HepG2 (cell line): ENCODE measurements around the gene MLST8. TPM values are rescaled to one million over a fixed set of nuclear protein-coding genes. Genes with fewer than 3 reads are reported as not detected.
A peak's percentile ranks its signal among the peaks of the same experiment; 100 is the strongest.

Experiments used
- E2F2 ChIP-seq: sonication (generic); formaldehyde crosslinking; IDR thresholded peaks from 2 replicates; pipeline ENCODE4 v1.4.0; 2020; ENCODE audit warnings: missing genetic modification reagents, borderline replicate concordance
- ELK4 ChIP-seq: sonication (generic); formaldehyde crosslinking; IDR thresholded peaks from 2 replicates; pipeline ENCODE4 v1.9.0; 2021; ENCODE audit warnings: missing genetic modification reagents, borderline replicate concordance
- FLYWCH1 ChIP-seq: sonication (generic); formaldehyde crosslinking; IDR thresholded peaks from 2 replicates; pipeline ENCODE4 v1.8.1; 2023; ENCODE audit warnings: mild to moderate bottlenecking, missing genetic modification reagents
- FOXO1 ChIP-seq: sonication (generic); formaldehyde crosslinking; IDR thresholded peaks from 2 replicates; pipeline ENCODE4 v1.4.0; 2020; ENCODE audit warnings: missing genetic modification reagents
- HIVEP1 ChIP-seq: sonication (generic); formaldehyde crosslinking; IDR thresholded peaks from 2 replicates; pipeline ENCODE4 v1.4.0; 2020; ENCODE audit warnings: mild to moderate bottlenecking, missing genetic modification reagents
- KAT8 ChIP-seq: IDR thresholded peaks from 2 replicates; pipeline ENCODE4 v1.6.1; 2016; ENCODE audit warnings: missing genetic modification reagents, missing compliant biosample characterization
- MED13 ChIP-seq: sonication (generic); formaldehyde crosslinking; IDR thresholded peaks from 2 replicates; pipeline ENCODE4 v1.5.0; 2020; ENCODE audit warnings: missing genetic modification reagents
- MED8 ChIP-seq: sonication (generic); formaldehyde crosslinking; IDR thresholded peaks from 2 replicates; pipeline ENCODE4 v1.8.1; 2023; ENCODE audit warnings: mild to moderate bottlenecking, missing genetic modification reagents; ENCODE audit not compliant: insufficient replicate concordance
- RARG ChIP-seq: sonication (generic); formaldehyde crosslinking; IDR thresholded peaks from 2 replicates; pipeline ENCODE4 v1.4.0; 2020; ENCODE audit warnings: low read depth, mild to moderate bottlenecking, missing genetic modification reagents
- RFX1 ChIP-seq: fragments of 450-650 bp; IDR thresholded peaks from 2 replicates; pipeline ENCODE4 v1.6.1; 2017
- SAFB2 ChIP-seq: sonication (generic); formaldehyde crosslinking; IDR thresholded peaks from 2 replicates; pipeline ENCODE4 v1.5.1; 2020; ENCODE audit warnings: missing genetic modification reagents, low read depth, mild to moderate bottlenecking, borderline replicate concordance
- SOX13 ChIP-seq, 3 experiments: fragments of 450-650 bp in 1 of 3; sonication (generic) in 1 of 3; formaldehyde crosslinking in 1 of 3; IDR thresholded peaks in 2 of 3; conservative IDR thresholded peaks in 1 of 3; 2 replicates each; pipeline versions ENCODE4 v1.5.0 to v1.6.1; 2016 to 2020; ENCODE audit warnings: antibody characterized with exemption in 1 of 3, mild to moderate bottlenecking in 1 of 3, missing compliant biosample characterization in 1 of 3, missing genetic modification reagents in 1 of 3, moderate library complexity in 1 of 3
- YY1 ChIP-seq: IDR thresholded peaks from 2 replicates; pipeline ENCODE4 v1.6.1; 2011; ENCODE audit warnings: low read length, low read depth, moderate library complexity, mild to moderate bottlenecking; ENCODE audit not compliant: insufficient read depth, insufficient replicate concordance
- ZNF431 ChIP-seq: sonication (generic); formaldehyde crosslinking; IDR thresholded peaks from 2 replicates; pipeline ENCODE4 v1.9.0; 2022; ENCODE audit warnings: missing genetic modification reagents, low read depth, mild to moderate bottlenecking, borderline replicate concordance
- ZNF451 ChIP-seq: sonication (generic); formaldehyde crosslinking; IDR thresholded peaks from 2 replicates; pipeline ENCODE4 v1.5.0; 2020; ENCODE audit warnings: mild to moderate bottlenecking, missing genetic modification reagents
- ZNF543 ChIP-seq: sonication (generic); formaldehyde crosslinking; IDR thresholded peaks from 2 replicates; pipeline ENCODE4 v1.4.0; 2020; ENCODE audit warnings: mild to moderate bottlenecking, missing genetic modification reagents
- ZNF550 ChIP-seq: sonication (generic); formaldehyde crosslinking; IDR thresholded peaks from 2 replicates; pipeline ENCODE4 v1.4.0; 2020; ENCODE audit warnings: mild to moderate bottlenecking, missing genetic modification reagents, borderline replicate concordance
- ZNF552 ChIP-seq: sonication (generic); formaldehyde crosslinking; IDR thresholded peaks from 2 replicates; pipeline ENCODE4 v1.9.0; 2022; ENCODE audit warnings: missing genetic modification reagents, mild to moderate bottlenecking, borderline replicate concordance
- ZNF639 ChIP-seq: conservative IDR thresholded peaks from 2 replicates; pipeline ENCODE4 v1.6.1; 2018; ENCODE audit warnings: missing genetic modification reagents
- polyA plus RNA-seq, 8 experiments: library from polyadenylated mRNA; depleted of rRNA in 3 of 8; stranded (reverse) in 7 of 8; unstranded in 1 of 8; fragments of >200 nt; fragmentation: Illumina TruSeq in 4 of 8; extraction: Trizol in 4 of 8; gene quantifications; 2 replicates each; pipeline versions ENCODE4 v1.2.1 to v1.2.3, GENCODE V29; 2011 to 2016; ENCODE audit warnings: low read depth in 4 of 8, missing spikeins in 1 of 8, mixed read lengths in 1 of 8; ENCODE audit not compliant: insufficient read depth in 1 of 8
- total RNA-seq, 5 experiments: library from RNA; depleted of rRNA; stranded (reverse); fragments of >200 nt; fragmentation: Illumina TruSeq; extraction: Trizol; gene quantifications; 2 replicates each; pipeline ENCODE4 v1.2.3, GENCODE V29; 2016; ENCODE audit warnings: low read depth in 1 of 5

Gene MLST8
- total and polyA plus RNA-seq, 2 of the 13 experiments (the other 11 are each of a cell fraction or from before 2014, with no cell fraction given), result 30.8 to 72.7 TPM

- TF ChIP-seq MED8 (CRISPR knock-in tag) (peak; percentile 80), ZNF543 (peak; percentile 54; the same call in 1 of the 2 replicates), KAT8 (CRISPR knock-in tag) (peak; percentile 90), RFX1 (peak; percentile 96), ZNF550 (CRISPR knock-in tag) (no peak), FOXO1 (peak; percentile 72), ZNF451 (CRISPR knock-in tag) (no peak), MED13 (CRISPR knock-in tag) (peak; percentile 75; the same call in 1 of the 2 replicates), RARG (CRISPR knock-in tag) (no peak), ZNF639 (CRISPR knock-in tag) (peak; percentile 96), SAFB2 (CRISPR knock-in tag) (no peak), YY1 (peak; percentile 93), HIVEP1 (no peak), ELK4 (CRISPR knock-in tag) (no peak), FLYWCH1 (CRISPR knock-in tag) (no peak), SOX13 (IDR thresholded peaks at IDR 0.05) (no peak; the same call in 1 of the 2 replicates), SOX13 (CRISPR knock-in tag; conservative IDR thresholded peaks at IDR 0.05 in 1 of 2, IDR thresholded peaks at IDR 0.05 in 1 of 2) (0 out of 4 replicates have a peak, but pooled peaks of 1 of the 2 experiments have one; percentile 23), ZNF431 (CRISPR knock-in tag) (no peak), E2F2 (0 out of 2 replicates have a peak, but pooled peaks have one; percentile 71), ZNF552 (CRISPR knock-in tag) (no peak)
These were observed 18.1 kb downstream of the MLST8 start, which contains the start of gene E4F1 (continued) for GRCh38 chr16:2223221-2223941.
